Measurements from ENCODE around the gene BRPF1.

The BRPF1 gene

DNA sequence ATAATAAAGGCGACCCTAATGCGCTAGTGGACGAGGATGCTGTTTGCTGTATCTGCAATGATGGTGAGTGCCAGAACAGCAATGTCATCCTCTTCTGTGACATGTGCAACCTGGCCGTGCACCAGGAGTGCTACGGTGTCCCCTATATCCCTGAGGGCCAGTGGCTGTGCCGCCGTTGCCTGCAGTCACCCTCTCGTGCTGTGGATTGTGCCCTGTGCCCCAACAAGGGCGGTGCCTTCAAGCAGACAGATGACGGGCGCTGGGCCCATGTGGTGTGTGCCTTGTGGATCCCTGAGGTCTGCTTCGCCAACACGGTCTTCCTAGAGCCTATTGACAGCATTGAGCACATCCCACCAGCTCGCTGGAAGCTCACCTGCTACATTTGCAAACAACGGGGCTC, 7.6 kb downstream of the BRPF1 start:
- no peak overlapping the region for H3K4me3 ChIP-seq (ENCODE audit: low read depth, low read length)
- no peak for TF ChIP-seq CTCF (IDR thresholded peaks at IDR 0.05; ENCODE audit: low read depth, low read length, missing control alignments)
- in situ Hi-C loops (cut with HindIII; ENCODE audit: low sequenced_read_pairs) = no loop called here
- DNase-seq (ENCODE audit: low read depth) = no peak

GRCh38 chr3:9742560-9742959, 11.0 kb downstream of the BRPF1 start:
- in situ Hi-C loops (cut with HindIII; ENCODE audit: low sequenced_read_pairs) = no loop called here
- no peak for DNase-seq (ENCODE audit: low read depth)
- H3K4me3 ChIP-seq (ENCODE audit: low read depth, low read length) = no peak overlapping the region
- no peak for TF ChIP-seq CTCF (IDR thresholded peaks at IDR 0.05; ENCODE audit: low read depth, low read length, missing control alignments)

- DNase-seq (ENCODE audit: low read depth) = no peak
- TF ChIP-seq CTCF (IDR thresholded peaks at IDR 0.05; ENCODE audit: low read depth, low read length, missing control alignments) = no peak
Observed at GRCh38 chr3:9743548-9743947, 12.0 kb downstream of the BRPF1 start.

DNA sequence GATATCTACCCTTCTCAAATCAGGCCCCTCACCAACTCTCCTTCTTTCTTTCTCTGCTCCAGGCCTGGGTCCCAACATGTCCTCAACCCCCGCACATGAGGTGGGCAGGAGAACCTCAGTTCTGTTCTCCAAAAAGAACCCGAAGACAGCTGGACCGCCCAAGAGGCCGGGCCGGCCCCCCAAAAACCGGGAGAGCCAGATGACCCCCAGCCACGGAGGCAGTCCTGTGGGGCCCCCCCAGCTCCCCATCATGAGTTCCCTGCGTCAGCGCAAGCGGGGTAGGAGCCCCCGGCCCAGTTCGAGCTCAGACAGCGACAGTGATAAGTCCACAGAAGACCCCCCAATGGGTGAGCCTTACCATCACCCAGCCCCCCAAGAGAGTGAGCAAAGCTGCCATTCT, 12.6 kb downstream of the BRPF1 start:
- in situ Hi-C loops (cut with HindIII; ENCODE audit: low sequenced_read_pairs) = no loop called here
- TF ChIP-seq CTCF (IDR thresholded peaks at IDR 0.05; ENCODE audit: low read depth, low read length, missing control alignments) = no peak
- no peak overlapping the region for H3K4me3 ChIP-seq (ENCODE audit: low read depth, low read length)
- DNase-seq (ENCODE audit: low read depth) = no peak

More at GRCh38 chr3:9743548-9743947, 12.0 kb downstream of the BRPF1 start:
- in situ Hi-C loops (cut with HindIII; ENCODE audit: low sequenced_read_pairs) = no loop called here
- no peak overlapping the region for H3K4me3 ChIP-seq (ENCODE audit: low read depth, low read length)

DNA sequence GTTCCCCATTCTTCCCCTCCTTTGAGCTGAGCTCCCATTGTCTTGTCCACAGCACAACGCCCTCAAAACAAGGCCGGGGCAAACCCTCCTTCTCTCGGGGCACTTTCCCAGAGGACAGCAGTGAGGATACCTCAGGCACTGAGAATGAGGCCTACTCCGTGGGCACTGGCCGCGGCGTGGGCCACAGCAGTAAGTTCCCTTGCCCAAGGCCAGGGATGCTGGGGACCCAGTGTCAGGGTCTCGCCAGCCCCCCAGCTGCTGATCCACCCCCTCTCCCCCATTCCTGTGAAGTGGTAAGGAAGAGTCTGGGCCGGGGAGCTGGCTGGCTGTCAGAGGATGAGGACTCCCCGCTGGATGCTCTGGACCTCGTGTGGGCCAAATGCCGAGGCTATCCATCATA, 14.0 kb downstream of the BRPF1 start:
- H3K4me3 ChIP-seq (ENCODE audit: low read depth, low read length) = no peak overlapping the region
- no peak for DNase-seq (ENCODE audit: low read depth)
- TF ChIP-seq CTCF (IDR thresholded peaks at IDR 0.05; ENCODE audit: low read depth, low read length, missing control alignments) = no peak
- in situ Hi-C loops (cut with HindIII; ENCODE audit: low sequenced_read_pairs) = no loop called here

DNA sequence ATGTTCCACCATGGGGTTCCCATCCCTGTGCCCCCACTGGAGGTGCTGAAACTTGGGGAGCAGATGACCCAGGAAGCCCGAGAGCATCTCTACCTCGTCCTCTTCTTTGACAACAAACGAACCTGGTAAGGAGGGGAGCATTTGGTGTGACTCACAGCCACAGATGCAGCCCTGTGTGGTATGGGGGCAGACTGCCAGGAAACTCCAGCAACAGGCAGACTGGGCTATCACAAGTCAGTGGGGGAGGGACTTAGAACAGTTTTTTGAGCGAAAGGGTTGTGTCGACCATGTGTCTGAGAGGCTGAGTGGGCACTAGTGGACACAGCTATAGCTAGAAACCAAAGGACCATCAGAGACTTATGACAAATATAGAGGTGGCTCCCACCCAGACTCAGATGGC, 14.8 kb downstream of the BRPF1 start:
- in situ Hi-C loops (cut with HindIII; ENCODE audit: low sequenced_read_pairs) = no loop called here
- peak; percentile 89 for DNase-seq (ENCODE audit: low read depth)
- no peak overlapping the region for H3K4me3 ChIP-seq (ENCODE audit: low read depth, low read length)
- no peak for TF ChIP-seq CTCF (IDR thresholded peaks at IDR 0.05; ENCODE audit: low read depth, low read length, missing control alignments)

GRCh38 chr3:9747267-9747666, 15.7 kb downstream of the BRPF1 start:
- in situ Hi-C loops (cut with HindIII; ENCODE audit: low sequenced_read_pairs) = no loop called here
- H3K4me3 ChIP-seq (ENCODE audit: low read depth, low read length) = no peak overlapping the region
- no peak for TF ChIP-seq CTCF (IDR thresholded peaks at IDR 0.05; ENCODE audit: low read depth, low read length, missing control alignments)
- DNase-seq (ENCODE audit: low read depth) = no peak

Data from astrocyte of the cerebellum (primary cell).